ENCODE measurements around the gene CALN1.

CALN1 gene

GRCh38 chr7:72028267-72028666 lies 383.9 kb downstream of the CALN1 start:
- DNase-seq, result no peak

DNA sequence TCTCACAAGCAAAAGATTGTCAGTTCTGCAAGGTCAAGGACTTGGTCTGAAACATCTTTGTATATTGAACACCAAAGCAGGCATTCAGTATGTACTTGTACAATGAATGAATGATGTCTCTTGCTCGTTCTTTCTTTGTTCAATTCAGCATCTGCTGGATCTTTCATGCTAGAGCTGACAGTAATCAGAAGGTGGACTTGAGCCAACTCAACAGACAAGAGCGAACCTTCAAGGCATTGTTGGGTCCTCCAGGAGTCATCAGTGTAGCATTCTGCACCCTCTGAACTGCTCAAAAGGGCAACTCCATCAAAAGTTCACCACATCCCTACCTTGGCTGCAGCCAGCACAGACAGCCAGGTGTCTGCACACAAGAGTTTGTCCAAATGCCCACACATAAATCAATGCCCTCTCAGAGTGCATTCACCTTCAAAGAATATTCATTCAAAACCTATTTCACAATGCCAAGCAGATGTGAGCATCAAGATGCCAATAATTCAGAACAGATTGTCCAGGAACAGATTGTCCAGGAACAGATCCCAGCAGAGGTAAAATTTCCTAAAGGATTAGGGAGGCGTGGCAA lies 386.7 kb downstream of the CALN1 start:
- DNase-seq, result no peak

GRCh38 chr7:72023926-72024325 lies 388.2 kb downstream of the CALN1 start:
- no peak for DNase-seq

- no peak for DNase-seq
Measured at GRCh38 chr7:72021716-72022115, 390.4 kb downstream of the CALN1 start.

GRCh38 chr7:72020311-72020710 lies 391.8 kb downstream of the CALN1 start:
- DNase-seq, result no peak

DNA sequence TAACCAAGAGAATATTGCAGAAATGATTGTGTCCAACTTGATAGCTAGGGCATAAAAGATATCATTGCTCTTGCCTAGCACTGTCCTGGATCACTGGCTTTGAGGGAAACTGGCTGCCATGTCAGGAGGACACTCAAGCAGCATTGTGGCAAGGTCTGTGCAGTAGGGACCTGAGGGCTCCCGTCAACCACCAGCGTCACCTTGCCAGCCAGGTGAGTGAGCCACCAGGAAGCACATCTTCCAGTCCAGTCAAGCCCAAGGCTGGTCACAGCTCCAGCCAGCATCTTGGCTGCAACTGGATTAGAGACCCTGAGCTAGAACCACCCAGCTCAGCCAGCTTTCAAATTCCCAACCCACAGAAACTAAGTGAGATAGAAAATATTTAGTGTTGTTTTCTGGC lies 392.7 kb downstream of the CALN1 start:
- no peak for DNase-seq

DNA sequence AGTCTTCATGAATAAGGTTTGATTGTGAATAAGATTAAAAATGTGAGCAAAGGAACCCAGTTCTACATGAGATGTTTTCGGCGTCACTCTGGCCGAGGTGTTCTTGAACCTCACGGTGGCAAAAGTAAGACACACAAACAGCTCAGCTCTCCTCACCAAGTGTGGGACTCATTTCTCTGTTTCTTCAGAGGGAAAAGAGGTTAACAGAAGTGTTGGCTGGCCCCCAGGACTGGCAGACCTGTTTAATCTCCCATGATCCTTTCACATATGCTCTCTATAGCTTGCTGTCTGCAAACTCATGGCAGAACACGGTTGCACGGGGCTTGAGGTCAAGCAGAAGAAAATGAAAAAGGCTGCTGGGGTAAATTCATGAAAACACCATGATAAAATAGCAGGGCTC lies 394.4 kb downstream of the CALN1 start:
- DNase-seq, result no peak

DNA sequence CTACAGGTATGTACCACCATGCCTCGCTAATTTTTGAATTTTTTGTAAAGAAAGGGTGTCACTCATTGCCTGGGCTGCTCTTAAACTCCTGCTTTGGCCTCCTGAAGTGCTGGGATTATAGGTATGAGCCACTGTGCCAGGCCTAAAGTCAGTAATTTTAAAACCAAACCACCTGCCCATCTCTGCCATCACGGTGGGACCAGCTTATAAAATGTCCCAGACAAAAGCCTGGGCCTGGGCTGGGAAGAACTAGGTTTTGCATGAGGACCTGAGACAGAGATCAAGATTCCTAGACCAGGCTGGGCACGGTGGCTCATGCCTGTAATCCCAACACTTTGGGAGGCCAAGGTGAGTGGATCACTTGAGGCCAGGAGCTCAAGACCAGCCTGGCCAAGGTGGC lies 395.6 kb downstream of the CALN1 start:
- DNase-seq, result no peak

DNA sequence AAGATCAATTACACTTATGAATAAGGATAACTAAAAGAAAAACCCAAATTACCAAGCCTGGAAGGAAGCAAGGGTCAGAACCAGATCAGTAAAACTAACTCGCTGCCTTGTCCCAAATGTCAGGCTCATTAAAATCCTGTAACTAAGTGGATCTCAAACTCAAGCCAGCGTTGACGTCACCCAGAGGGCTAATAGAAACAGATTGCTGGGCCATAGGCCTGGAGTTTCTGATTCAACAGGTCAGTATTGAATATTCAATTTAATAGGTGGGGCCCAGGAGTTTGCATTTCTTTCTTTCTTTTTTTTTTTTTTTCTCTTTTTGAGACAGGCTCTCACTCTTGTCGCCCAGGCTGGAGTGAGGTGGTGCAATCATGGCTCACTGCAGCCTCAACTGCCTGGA lies 397.0 kb downstream of the CALN1 start:
- DNase-seq, result no peak

DNA sequence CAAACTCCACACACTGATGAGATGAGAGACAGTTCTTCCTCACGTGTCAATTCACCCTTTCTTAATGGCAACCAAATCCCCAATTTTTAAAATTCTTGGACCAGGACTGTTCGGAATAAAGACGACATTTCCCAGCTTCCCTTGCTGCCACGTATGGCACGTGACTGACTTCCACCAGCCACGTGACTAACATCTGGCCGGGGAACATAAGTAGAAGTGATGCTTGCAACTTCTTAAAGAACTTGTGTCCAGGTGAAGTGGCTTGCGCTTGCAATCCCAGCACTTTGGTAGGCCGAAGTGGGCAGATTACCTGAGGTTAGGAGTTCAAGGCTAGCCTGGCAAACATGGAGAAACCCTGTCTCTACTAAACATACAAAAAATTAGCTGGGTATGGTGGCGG lies 405.1 kb downstream of the CALN1 start:
- no peak for DNase-seq

DNA sequence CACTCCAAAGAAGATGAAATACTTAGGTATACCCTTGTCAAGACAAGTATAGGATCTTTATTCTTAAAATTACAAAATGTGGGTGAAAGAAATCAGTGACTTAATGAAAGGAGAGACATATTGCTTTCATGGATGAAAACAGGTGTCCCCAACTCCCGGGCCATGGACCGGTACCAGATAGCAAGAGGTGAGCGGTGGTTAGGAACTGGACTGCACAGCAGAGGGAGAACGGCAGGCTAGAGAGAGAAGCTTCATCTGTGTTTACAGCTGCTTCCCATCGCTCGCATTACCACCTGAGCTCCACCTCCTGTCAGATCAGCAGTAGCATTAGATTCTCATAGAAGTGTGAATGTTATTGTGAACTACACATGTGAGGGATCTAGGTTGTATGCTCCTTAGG lies 408.9 kb downstream of the CALN1 start:
- DNase-seq, result no peak

DNA sequence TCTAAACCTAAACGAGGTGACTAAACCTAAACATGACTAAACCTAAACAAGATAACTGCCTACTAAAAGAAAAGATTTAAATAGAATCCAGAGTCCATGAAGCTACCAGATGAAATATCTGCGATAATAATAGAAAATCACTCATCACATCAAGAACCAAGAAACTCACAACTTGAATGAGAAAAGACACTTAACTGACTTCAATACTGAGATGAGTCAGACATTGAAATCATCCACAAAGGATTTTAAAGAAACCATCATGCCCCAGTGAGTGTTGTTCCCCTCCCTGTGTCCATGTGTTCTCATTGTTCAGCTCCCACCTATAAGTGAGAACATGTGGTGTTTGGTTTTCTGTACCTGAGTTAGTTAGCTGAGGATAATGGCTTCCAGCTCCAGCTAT lies 416.0 kb downstream of the CALN1 start:
- DNase-seq, result no peak

- DNase-seq, result no peak
Measured at GRCh38 chr7:71995111-71995510, 417.0 kb downstream of the CALN1 start.

- no peak for DNase-seq
Measured at GRCh38 chr7:71991586-71991985, 420.6 kb downstream of the CALN1 start.

DNA sequence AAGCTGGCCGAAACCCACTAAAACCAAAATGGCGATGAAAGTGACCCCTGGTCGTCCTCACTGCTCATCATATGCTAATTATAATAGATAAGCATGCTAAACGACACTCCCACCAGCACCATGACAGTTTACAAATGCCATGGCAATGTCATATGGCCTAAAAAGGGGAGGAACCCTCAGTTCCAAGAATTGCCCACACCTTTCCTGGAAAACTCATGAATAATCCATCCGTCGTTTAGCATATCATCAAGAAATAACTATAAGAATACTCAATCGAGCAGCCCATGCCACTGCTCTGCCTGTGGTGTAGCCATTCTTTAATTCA lies 422.0 kb downstream of the CALN1 start:
- no peak for DNase-seq

- no peak for DNase-seq
Measured at GRCh38 chr7:71988201-71988600, 423.9 kb downstream of the CALN1 start.

GRCh38 chr7:71987200-71987767 lies 424.9 kb downstream of the CALN1 start:
- no peak for DNase-seq

DNA sequence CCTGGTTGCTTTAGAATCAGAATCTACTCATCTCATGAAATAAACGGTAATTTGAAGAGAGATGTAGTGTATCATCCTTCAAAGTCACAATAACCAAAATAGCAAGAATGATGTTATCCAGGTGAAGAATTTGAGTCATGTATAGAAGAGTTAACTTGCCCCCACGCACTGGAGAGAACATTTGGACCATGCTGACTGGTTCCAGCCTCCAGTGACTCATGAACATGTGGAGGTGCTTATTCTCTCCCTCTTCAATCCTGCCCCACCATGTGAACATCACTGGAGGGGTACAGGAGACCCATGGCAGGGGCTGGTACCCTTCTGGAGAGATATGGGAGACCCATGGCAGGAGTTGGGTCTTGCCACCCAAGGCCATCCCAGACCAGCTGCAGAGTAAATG lies 427.8 kb downstream of the CALN1 start:
- no peak for DNase-seq

- no peak for DNase-seq
Measured at GRCh38 chr7:71982851-71983250, 429.3 kb downstream of the CALN1 start.

DNA sequence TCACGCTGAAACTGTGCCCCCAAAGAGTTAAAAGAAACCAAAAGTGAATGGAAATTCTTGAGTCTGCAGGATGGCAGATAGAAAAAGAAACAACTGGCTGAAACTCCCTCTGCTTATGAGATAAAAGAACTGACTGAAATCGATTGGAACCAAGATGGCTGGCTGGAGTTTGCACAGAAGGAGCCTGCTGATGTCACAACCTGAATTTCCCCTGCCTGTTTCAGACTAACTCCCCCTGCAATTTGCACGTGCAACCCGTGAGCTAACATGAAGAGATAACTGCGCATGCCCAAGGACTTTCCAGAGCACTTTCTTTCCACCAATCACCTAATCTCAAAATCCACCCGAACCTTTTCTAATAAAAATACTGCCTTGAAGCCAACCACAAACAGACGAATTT lies 435.5 kb downstream of the CALN1 start:
- DNase-seq, result no peak

DNA sequence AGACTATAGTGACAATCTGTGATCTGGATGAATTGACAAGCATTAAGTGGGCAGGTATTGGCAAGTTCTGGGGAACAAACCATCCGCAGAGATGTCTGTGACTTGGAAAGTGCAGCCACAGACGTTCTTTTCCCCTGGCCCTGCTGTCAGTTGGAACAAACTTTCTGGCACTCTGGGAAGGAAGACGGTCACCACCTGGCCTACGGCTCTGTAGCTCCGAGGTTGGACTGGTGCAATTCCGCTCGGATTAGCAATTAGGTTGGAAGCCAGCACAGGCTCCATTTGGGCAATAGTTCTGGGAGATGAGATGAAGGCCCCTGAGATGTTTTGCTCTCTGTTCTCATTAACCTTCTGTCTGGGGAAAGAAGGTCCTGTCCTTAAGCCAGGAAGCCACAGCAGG lies 437.5 kb downstream of the CALN1 start:
- no peak for DNase-seq

DNA sequence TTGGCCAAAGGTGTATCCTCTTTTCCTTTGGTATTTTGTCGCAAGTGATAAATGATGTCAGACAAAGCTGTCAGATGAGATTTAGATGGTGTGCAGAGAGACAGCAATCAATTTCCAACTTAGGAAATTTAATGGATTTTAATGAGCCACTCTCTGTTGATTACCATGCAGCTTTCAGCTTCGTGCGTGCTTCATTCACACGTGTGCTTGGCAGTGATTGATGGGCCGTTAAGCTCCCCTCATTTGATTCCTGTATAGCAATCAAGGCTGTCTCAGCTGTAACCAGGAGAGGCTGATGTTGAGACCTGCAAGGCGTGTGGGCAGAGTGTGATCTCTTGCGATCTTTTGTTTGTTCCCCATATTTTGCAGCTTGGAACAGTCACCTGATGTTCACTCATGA lies 439.6 kb downstream of the CALN1 start:
- DNase-seq, result no peak

DNA sequence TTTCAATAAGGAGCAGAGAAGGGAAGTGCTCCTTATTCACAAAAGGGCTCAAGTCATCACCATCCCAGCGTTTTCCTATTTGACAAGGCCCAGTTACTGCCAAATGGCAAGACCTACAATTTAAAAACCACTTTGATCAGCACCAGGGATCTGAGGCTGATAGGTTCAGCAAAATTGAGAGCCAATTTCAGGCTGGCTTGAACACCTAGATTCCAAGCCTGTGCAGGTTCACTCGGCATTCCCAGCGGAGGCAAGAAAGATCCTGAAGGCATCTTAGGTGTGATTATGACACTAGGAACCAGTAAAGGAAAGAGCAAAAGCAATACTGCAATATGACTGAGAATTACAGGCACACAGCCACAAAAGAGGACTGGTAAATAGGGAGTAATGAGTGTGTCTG lies 441.4 kb downstream of the CALN1 start:
- no peak for DNase-seq

DNA sequence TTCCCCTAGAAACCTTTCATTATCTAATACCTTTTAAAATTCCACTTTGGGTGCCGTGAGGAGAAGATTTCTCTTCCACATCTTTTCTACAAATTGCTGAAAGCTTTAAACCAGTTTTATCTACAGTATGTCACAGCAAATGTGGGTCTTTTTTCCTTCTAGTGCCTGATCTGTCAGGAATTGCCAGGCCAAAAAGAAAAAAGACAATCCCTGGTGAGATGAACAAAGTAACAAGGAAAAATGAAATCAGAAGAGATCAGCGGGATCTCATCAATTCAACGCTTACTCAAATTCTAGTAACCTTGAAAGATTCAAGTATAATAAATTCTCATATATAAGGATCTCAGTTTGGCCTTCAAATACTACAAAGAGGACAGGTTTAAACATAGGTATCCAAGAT lies 449.5 kb downstream of the CALN1 start:
- no peak for DNase-seq

GRCh38 chr7:71961283-71961682 lies 450.9 kb downstream of the CALN1 start:
- no peak for DNase-seq

DNA sequence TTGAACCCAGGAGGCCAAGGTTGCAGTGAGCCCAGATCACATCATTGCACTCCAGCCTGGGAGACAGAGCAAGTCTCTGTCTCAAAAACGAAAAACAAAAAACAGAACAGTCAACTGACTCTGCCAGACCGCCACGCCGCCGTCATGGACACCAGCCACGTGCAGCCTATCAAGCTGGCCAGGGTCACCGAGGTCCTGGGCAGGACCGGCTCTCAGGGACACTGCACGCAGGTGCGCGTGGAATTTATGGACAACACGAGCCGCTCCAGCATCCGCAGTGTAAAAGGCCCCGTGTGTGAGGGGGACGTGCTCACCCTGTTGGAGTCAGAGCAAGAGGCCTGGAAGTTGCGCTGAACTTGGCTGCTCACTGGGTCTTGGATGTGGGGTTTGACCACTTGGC lies 470.0 kb downstream of the CALN1 start:
- DNase-seq, result no peak
